HG02588 (cell line): ENCODE results near the gene CFAP53.
A peak's percentile ranks its signal among the peaks of the same experiment; 100 is the strongest.
"Not testable (repeated sequence)": the region's sequence is repeated elsewhere in the genome, so short reads cannot be mapped to it uniquely, and the experiment has no call there.

ENCODE experiments used
- ATAC-seq: cut with Tn5 transposase; IDR thresholded peaks from one replicate; pipeline ENCODE4 v1.9.1; 2021; ENCODE audit warnings: mild to moderate bottlenecking, moderate library complexity; ENCODE audit not compliant: unreplicated experiment

CFAP53 gene

GRCh38 chr18:50288348-50289107, 22.2 kb upstream of the CFAP53 start:
- not testable (repeated sequence) for ATAC-seq

GRCh38 chr18:50287441-50288347, 21.4 kb upstream of the CFAP53 start, which contains the start of gene CXXC1:
TSS of gene CXXC1 (minus strand) at chr18:50287692. CDS start at chr18:50287589, 103 bp downstream.
- peak; percentile 88 for ATAC-seq

GRCh38 chr18:50287028-50287440, 20.7 kb upstream of the CFAP53 start:
- ATAC-seq = no peak

- ATAC-seq = no peak
Measured at GRCh38 chr18:50286391-50287027, 20.2 kb upstream of the CFAP53 start.

GRCh38 chr18:50285631-50286321, 19.5 kb upstream of the CFAP53 start:
- no peak for ATAC-seq

GRCh38 chr18:50285071-50285470, 18.8 kb upstream of the CFAP53 start:
- no peak for ATAC-seq

GRCh38 chr18:50284255-50284885, 18.1 kb upstream of the CFAP53 start:
- no peak for ATAC-seq

- ATAC-seq = no peak
Measured at GRCh38 chr18:50283469-50284209, 17.3 kb upstream of the CFAP53 start.

GRCh38 chr18:50282521-50283335, 16.4 kb upstream of the CFAP53 start:
- no peak for ATAC-seq

GRCh38 chr18:50281972-50282520, 15.8 kb upstream of the CFAP53 start:
- no peak for ATAC-seq

- peak; percentile 84 for ATAC-seq
Measured at GRCh38 chr18:50281295-50281971, 15.1 kb upstream of the CFAP53 start, which contains the start of gene MBD1. TSS of gene MBD1 (minus strand) at chr18:50281523. CDS start at chr18:50279992, 1,531 bp downstream.

GRCh38 chr18:50280707-50281294, 14.5 kb upstream of the CFAP53 start:
- no peak for ATAC-seq

- no peak for ATAC-seq
Measured at GRCh38 chr18:50279752-50280151, 13.5 kb upstream of the CFAP53 start.

- no peak for ATAC-seq
Measured at GRCh38 chr18:50277942-50278341, 11.6 kb upstream of the CFAP53 start.

- no peak for ATAC-seq
Measured at GRCh38 chr18:50276452-50276851, 10.2 kb upstream of the CFAP53 start.

GRCh38 chr18:50275503-50276036, 9.3 kb upstream of the CFAP53 start:
- no peak for ATAC-seq

- ATAC-seq = no peak
Measured at GRCh38 chr18:50274941-50275340, 8.6 kb upstream of the CFAP53 start.
